Measurements from ENCODE around the gene RTCA.
A peak's percentile ranks its signal among the peaks of the same experiment; 100 is the strongest.
"Not testable (repeated sequence)": the region's sequence is repeated elsewhere in the genome, so short reads cannot be mapped to it uniquely, and the experiment has no call there.

RTCA gene

GRCh38 chr1:100265931-100266740, at the start of gene RTCA:
Gene RTCA (plus strand): TSS chr1:100266216. CDS start chr1:100266376, 160 bp downstream.
- peak; percentile 91 to 93 for DNase-seq (ENCODE audit: low read depth in 2 of 2)

- DNase-seq (ENCODE audit: low read depth in 2 of 2), result no peak
These were observed 48.2 kb upstream of the RTCA start for GRCh38 chr1:100217834-100218233.

- no peak for DNase-seq (ENCODE audit: low read depth in 2 of 2)
These were observed 46.6 kb upstream of the RTCA start for GRCh38 chr1:100219457-100219856.

GRCh38 chr1:100219883-100220282, 46.1 kb upstream of the RTCA start:
- no peak for DNase-seq (ENCODE audit: low read depth in 2 of 2)

GRCh38 chr1:100222428-100222827, 43.6 kb upstream of the RTCA start:
- DNase-seq (ENCODE audit: low read depth in 2 of 2), result no peak

- no peak for DNase-seq (ENCODE audit: low read depth in 2 of 2)
These were observed 36.2 kb upstream of the RTCA start for GRCh38 chr1:100229681-100230443.

- DNase-seq (ENCODE audit: low read depth in 2 of 2), result no peak
These were observed 35.3 kb upstream of the RTCA start for GRCh38 chr1:100230765-100231164.

GRCh38 chr1:100231721-100232120, 34.3 kb upstream of the RTCA start:
- DNase-seq (ENCODE audit: low read depth in 2 of 2), result no peak

- no peak for DNase-seq (ENCODE audit: low read depth in 2 of 2)
These were observed 33.9 kb upstream of the RTCA start for GRCh38 chr1:100232156-100232555.

GRCh38 chr1:100233566-100233965, 32.5 kb upstream of the RTCA start:
- DNase-seq (ENCODE audit: low read depth in 2 of 2), result not testable (repeated sequence)

GRCh38 chr1:100234432-100234831, 31.6 kb upstream of the RTCA start:
- no peak for DNase-seq (ENCODE audit: low read depth in 2 of 2)

- DNase-seq (ENCODE audit: low read depth in 2 of 2), result no peak
These were observed 28.9 kb upstream of the RTCA start for GRCh38 chr1:100237091-100237490.

- DNase-seq (ENCODE audit: low read depth in 2 of 2), result no peak
These were observed 26.1 kb upstream of the RTCA start for GRCh38 chr1:100239961-100240360.

GRCh38 chr1:100240631-100241030, 25.4 kb upstream of the RTCA start:
- DNase-seq (ENCODE audit: low read depth in 2 of 2), result no peak

GRCh38 chr1:100246738-100247137, 19.3 kb upstream of the RTCA start:
- no peak for DNase-seq (ENCODE audit: low read depth in 2 of 2)

- DNase-seq (ENCODE audit: low read depth in 2 of 2), result no peak
These were observed 16.9 kb upstream of the RTCA start for GRCh38 chr1:100249155-100249536.

- peak; percentile 88 to 90 for DNase-seq (ENCODE audit: low read depth in 2 of 2)
These were observed 16.3 kb upstream of the RTCA start, which contains the start of gene DBT for GRCh38 chr1:100249537-100250257. Gene DBT (minus strand): TSS chr1:100249834. CDS start chr1:100249820, 14 bp downstream.

GRCh38 chr1:100250264-100250663, 15.8 kb upstream of the RTCA start:
- no peak for DNase-seq (ENCODE audit: low read depth in 2 of 2)

GRCh38 chr1:100250807-100251206, 15.2 kb upstream of the RTCA start:
- DNase-seq (ENCODE audit: low read depth in 2 of 2), result no peak

- no peak for DNase-seq (ENCODE audit: low read depth in 2 of 2)
These were observed 13.1 kb upstream of the RTCA start for GRCh38 chr1:100252901-100253300.

- no peak for DNase-seq (ENCODE audit: low read depth in 2 of 2)
These were observed 12.5 kb upstream of the RTCA start for GRCh38 chr1:100253552-100253951.

- not testable (repeated sequence) for DNase-seq (ENCODE audit: low read depth in 2 of 2)
These were observed 9.7 kb upstream of the RTCA start for GRCh38 chr1:100256273-100256672.

Measured in stimulated activated CD8-positive, alpha-beta memory T cell treated with anti-CD3 and anti-CD28 coated beads, Interleukin-15, amount 100 ng/mL, for 48 hours (primary cell).